Ishikawa (cell line): ENCODE data around the gene ZNF483.
A peak's percentile ranks its signal among the peaks of the same experiment; 100 is the strongest.

Source experiments
- CEBPB ChIP-seq: IDR thresholded peaks from 2 replicates; pipeline ENCODE4 v1.6.1; 2012
- NFIC ChIP-seq: IDR thresholded peaks from 2 replicates; pipeline ENCODE4 v1.6.1; 2012
- RAD21 ChIP-seq: IDR thresholded peaks from 2 replicates; pipeline ENCODE4 v1.6.1; 2012; ENCODE audit warnings: low read depth
- TCF12 ChIP-seq: IDR thresholded peaks from 2 replicates; pipeline ENCODE4 v1.6.1; 2012; ENCODE audit warnings: low read depth
- TEAD4 ChIP-seq: IDR thresholded peaks from 2 replicates; pipeline ENCODE4 v1.6.1; 2012
- USF1 ChIP-seq: IDR thresholded peaks from 2 replicates; pipeline ENCODE4 v1.6.1; 2012
- ZBTB7A ChIP-seq: IDR thresholded peaks from 2 replicates; pipeline ENCODE4 v1.6.1; 2012; ENCODE audit warnings: low read depth

The ZNF483 gene

GRCh38 chr9:111621895-111622480 lies 97.0 kb downstream of the ZNF483 start:
- peak; percentile 63 for TF ChIP-seq RAD21
- no peak for TF ChIP-seq TCF12

GRCh38 chr9:111622626-111623025 lies 97.6 kb downstream of the ZNF483 start:
- TF ChIP-seq ZBTB7A = no peak
- peak; percentile 85 for TF ChIP-seq TEAD4
- TF ChIP-seq TCF12 = 0 out of 2 replicates have a peak, but pooled peaks have one; percentile 24
- peak; percentile 61 for TF ChIP-seq NFIC
- TF ChIP-seq USF1 = no peak
- peak; percentile 98 for TF ChIP-seq CEBPB
